KMS-11 (cell line): ENCODE results near the gene ASGR1.
"Not testable (repeated sequence)": the region's sequence is repeated elsewhere in the genome, so short reads cannot be mapped to it uniquely, and the experiment has no call there.

Experiments used
- H2AFZ ChIP-seq: fragments of 200-600 bp; sonication (generic); 2 replicates; pipeline ENCODE4 v1.6.1; 2016; ENCODE audit warnings: antibody characterized with exemption, mixed run types, low read depth
- H3K27ac ChIP-seq: fragments of 200-600 bp; sonication (generic); 2 replicates; pipeline ENCODE4 v1.6.1; 2016; ENCODE audit warnings: mild to moderate bottlenecking, mixed run types
- H3K27me3 ChIP-seq: fragments of 200-600 bp; sonication (generic); 2 replicates; pipeline ENCODE4 v1.6.1; 2017; ENCODE audit warnings: mild to moderate bottlenecking, low read depth, mixed run types, moderate library complexity; ENCODE audit not compliant: insufficient read depth
- H3K36me3 ChIP-seq: fragments of 200-600 bp; sonication (generic); 2 replicates; pipeline ENCODE4 v1.6.1; 2017; ENCODE audit warnings: mild to moderate bottlenecking, mixed run types; ENCODE audit not compliant: insufficient read depth
- H3K4me1 ChIP-seq: fragments of 200-600 bp; sonication (generic); 2 replicates; pipeline ENCODE4 v1.6.1; 2016; ENCODE audit warnings: mild to moderate bottlenecking, low read depth, mixed run types; ENCODE audit not compliant: poor library complexity, severe bottlenecking
- H3K4me2 ChIP-seq: fragments of 200-600 bp; sonication (generic); 2 replicates; pipeline ENCODE4 v1.7.0; 2016; ENCODE audit warnings: mild to moderate bottlenecking, mixed run types
- H3K4me3 ChIP-seq: fragments of 200-600 bp; sonication (generic); IDR thresholded peaks from 2 replicates; pipeline ENCODE4 v1.6.1; 2017; ENCODE audit warnings: low read depth, low read length, mixed read lengths; ENCODE audit not compliant: insufficient read depth
- H3K79me2 ChIP-seq: fragments of 200-600 bp; sonication (generic); 2 replicates; pipeline ENCODE4 v1.6.1; 2016; ENCODE audit warnings: low read depth, mixed run types; ENCODE audit not compliant: insufficient read depth
- H3K9ac ChIP-seq: fragments of 200-600 bp; sonication (generic); 2 replicates; pipeline ENCODE4 v1.6.1; 2016; ENCODE audit warnings: mild to moderate bottlenecking, mixed run types
- H4K20me1 ChIP-seq: fragments of 200-600 bp; sonication (generic); 2 replicates; pipeline ENCODE4 v1.6.1; 2016; ENCODE audit warnings: mild to moderate bottlenecking, mixed run types; ENCODE audit not compliant: insufficient read depth
- CTCF ChIP-seq: fragments of 200-600 bp; sonication (generic); conservative IDR thresholded peaks from 2 replicates; pipeline ENCODE4 v1.6.1; 2017; ENCODE audit warnings: low read depth, mild to moderate bottlenecking, antibody characterized with exemption, low read length, moderate library complexity, mixed read lengths

Gene ASGR1

GRCh38 chr17:7168841-7169564 lies 10.2 kb downstream of the ASGR1 start:
- not testable (repeated sequence) for H3K4me1 ChIP-seq, H4K20me1 ChIP-seq, H3K27ac ChIP-seq, H2AFZ ChIP-seq, H3K79me2 ChIP-seq, H3K4me3 ChIP-seq, H3K27me3 ChIP-seq, H3K36me3 ChIP-seq, H3K9ac ChIP-seq, H3K4me2 ChIP-seq

- no peaks in the 10 kb centered on the region for H4K20me1 ChIP-seq
- no peak overlapping the region for H3K4me2 ChIP-seq
- H2AFZ ChIP-seq: no peak overlapping the region
- H3K9ac ChIP-seq: no peak overlapping the region
- no peak overlapping the region for H3K27ac ChIP-seq
- TF ChIP-seq CTCF: no peak
- H3K4me1 ChIP-seq: no peaks in the 10 kb centered on the region
- H3K36me3 ChIP-seq: no peaks in the 10 kb centered on the region
- H3K4me3 ChIP-seq: no peak overlapping the region
- no peaks in the 10 kb centered on the region for H3K79me2 ChIP-seq
- no peaks in the 10 kb centered on the region for H3K27me3 ChIP-seq
Measured at GRCh38 chr17:7167832-7168231, 11.3 kb downstream of the ASGR1 start.

- no peak overlapping the region for H3K27ac ChIP-seq
- no peaks in the 10 kb centered on the region for H4K20me1 ChIP-seq
- H3K4me1 ChIP-seq: no peaks in the 10 kb centered on the region
- no peaks in the 10 kb centered on the region for H3K79me2 ChIP-seq
- H2AFZ ChIP-seq: no peak overlapping the region
- H3K4me2 ChIP-seq: no peak overlapping the region
- H3K27me3 ChIP-seq: no peaks in the 10 kb centered on the region
- no peak overlapping the region for H3K9ac ChIP-seq
- TF ChIP-seq CTCF: no peak
- no peaks in the 10 kb centered on the region for H3K36me3 ChIP-seq
- H3K4me3 ChIP-seq: no peak overlapping the region
Measured at GRCh38 chr17:7166873-7167272, 12.3 kb downstream of the ASGR1 start.

GRCh38 chr17:7159571-7159970 lies 19.6 kb downstream of the ASGR1 start:
- H3K36me3 ChIP-seq, H3K9ac ChIP-seq, H4K20me1 ChIP-seq, H3K4me3 ChIP-seq, H3K79me2 ChIP-seq, H3K27me3 ChIP-seq, H3K4me1 ChIP-seq, H3K27ac ChIP-seq, H3K4me2 ChIP-seq, H2AFZ ChIP-seq: not testable (repeated sequence)

GRCh38 chr17:7158424-7158823 lies 20.7 kb downstream of the ASGR1 start:
- H3K4me3 ChIP-seq, H2AFZ ChIP-seq, H3K4me2 ChIP-seq, H4K20me1 ChIP-seq, H3K36me3 ChIP-seq, H3K9ac ChIP-seq, H3K27ac ChIP-seq, H3K79me2 ChIP-seq, H3K27me3 ChIP-seq, H3K4me1 ChIP-seq: not testable (repeated sequence)

GRCh38 chr17:7156342-7156940 lies 22.7 kb downstream of the ASGR1 start:
- no peak overlapping the region for H3K4me2 ChIP-seq
- H4K20me1 ChIP-seq: no peaks in the 10 kb centered on the region
- H3K27ac ChIP-seq: no peak overlapping the region
- H3K4me1 ChIP-seq: no peaks in the 10 kb centered on the region
- H3K79me2 ChIP-seq: no peaks in the 10 kb centered on the region
- H2AFZ ChIP-seq: no peak overlapping the region
- H3K27me3 ChIP-seq: no peaks in the 10 kb centered on the region
- H3K4me3 ChIP-seq: no peak overlapping the region
- H3K9ac ChIP-seq: no peak overlapping the region
- H3K36me3 ChIP-seq: no peaks in the 10 kb centered on the region
- no peak for TF ChIP-seq CTCF
